HepG2 (cell line): ENCODE measurements around the gene LGALS13. TPM values are rescaled to one million over a fixed set of nuclear protein-coding genes. Genes with fewer than 3 reads are reported as not detected.

Experiments used
- ATAC-seq: fragments of 200-7000 bp; cut with Tn5 transposase; 3 replicates; pipeline ENCODE4 v1.9.1; 2020; ENCODE audit warnings: mild to moderate bottlenecking, moderate library complexity
- Bru-seq: library from RNA; stranded (reverse); fragments of 400-500 nt; gene quantifications from one replicate; lab custom pipeline; 2021; lab: Mats Ljungman, UMichigan
- BruChase-seq, 2 experiments: library from RNA; stranded (reverse); fragments of 400-500 nt; gene quantifications; one replicate each; lab custom pipeline; 2021; lab: Mats Ljungman, UMichigan
- BruUV-seq: library from RNA; stranded (reverse); fragments of 400-500 nt; replicated peaks from 2 replicates; lab custom pipeline; 2021; lab: Mats Ljungman, UMichigan
- CTCF ChIA-PET: fragments of 300-600 bp; formaldehyde crosslinking; extraction: SDS; loops from one replicate; lab custom pipeline; 2021; ENCODE audit warnings: low total read pairs, inconsistent platforms, low intra/inter-chr PET ratio; lab: Yijun Ruan, JAX
- POLR2A ChIA-PET: fragments of 350-600 bp; sonication (Branson Sonifier 250); formaldehyde crosslinking; loops from one replicate; lab custom pipeline; 2020; ENCODE audit warnings: antibody characterized with exemption, inconsistent platforms; lab: Yijun Ruan, JAX
- DNase-seq: peaks from one replicate; pipeline ENCODE4 v3.0.0-alpha.2; 2015; ENCODE audit warnings: low spot score
- FAIRE-seq: peaks from 3 replicates; lab custom pipeline; 2011; peaks lifted over from hg19 to GRCh38; lab: Jason Lieb, UNC
- H2AFZ ChIP-seq: one replicate; pipeline ENCODE4 v1.6.1; 2011; ENCODE audit warnings: low read length, inconsistent platforms
- H3K27ac ChIP-seq: fragments of 300-600 bp; 3 replicates; pipeline ENCODE4 v1.8.0; 2011; ENCODE audit warnings: mixed run types, mild to moderate bottlenecking, mixed read lengths, low read length, inconsistent platforms; ENCODE audit not compliant: insufficient read depth; ENCODE audit errors: extremely low read length
- H3K27me3 ChIP-seq, 2 experiments: fragments of 200-600 bp in 1 of 2; 2 replicates in 1 of 2; 3 replicates in 1 of 2; pipeline versions ENCODE4 v1.6.0 to v1.8.0; 2011; ENCODE audit warnings: low read length in 2 of 2, mild to moderate bottlenecking in 2 of 2, moderate library complexity in 2 of 2, inconsistent platforms in 1 of 2; ENCODE audit not compliant: insufficient read depth in 2 of 2, control insufficient read depth in 1 of 2
- H3K36me3 ChIP-seq, 2 experiments: fragments of 200-600 bp in 1 of 2; replicated peaks in 1 of 2; 2 replicates in 1 of 2; 3 replicates in 1 of 2; pipeline versions ENCODE4 v1.5.1 to v1.8.0; 2011; ENCODE audit warnings: low read length in 2 of 2, inconsistent platforms in 1 of 2; ENCODE audit not compliant: insufficient read depth in 2 of 2, control insufficient read depth in 1 of 2
- H3K4me1 ChIP-seq: 2 replicates; pipeline ENCODE4 v1.5.1; 2012; ENCODE audit warnings: low read length, inconsistent platforms; ENCODE audit not compliant: insufficient read depth
- H3K4me2 ChIP-seq: 2 replicates; pipeline ENCODE4 v1.6.0; 2011; ENCODE audit warnings: low read depth, low read length, inconsistent platforms
- H3K4me3 ChIP-seq, 3 experiments: fragments of 200-600 bp in 1 of 3; sonication (generic), shearing (Covaris generic) in 1 of 3; replicated peaks in 1 of 3; 2 replicates each; pipeline ENCODE4 v1.5.1; 2011 to 2016; ENCODE audit warnings: low read length in 3 of 3, inconsistent platforms in 2 of 3, low read depth in 2 of 3, mild to moderate bottlenecking in 2 of 3, control low read depth in 1 of 3, mixed read lengths in 1 of 3; ENCODE audit not compliant: insufficient read depth in 1 of 3
- H3K79me2 ChIP-seq: one replicate; pipeline ENCODE4 v1.6.1; 2011; ENCODE audit warnings: low read length, inconsistent platforms; ENCODE audit not compliant: insufficient read depth
- H3K9ac ChIP-seq: 2 replicates; pipeline ENCODE4 v1.6.0; 2011; ENCODE audit warnings: mild to moderate bottlenecking, low read depth, low read length, inconsistent platforms; ENCODE audit not compliant: insufficient read depth
- H3K9me3 ChIP-seq: 2 replicates; pipeline ENCODE4 v1.5.1; 2012; ENCODE audit warnings: mild to moderate bottlenecking, low read length
- H4K20me1 ChIP-seq: 2 replicates; pipeline ENCODE4 v1.6.0; 2011; ENCODE audit warnings: inconsistent platforms, mild to moderate bottlenecking, low read length, moderate library complexity; ENCODE audit not compliant: insufficient read depth
- ATF1 ChIP-seq: IDR thresholded peaks from 2 replicates; pipeline ENCODE4 v1.6.1; 2016; ENCODE audit warnings: mild to moderate bottlenecking, control low read depth
- CEBPG ChIP-seq: IDR thresholded peaks from 2 replicates; pipeline ENCODE4 v1.6.1; 2016
- KLF16 ChIP-seq, 2 experiments: sonication (generic) in 1 of 2; formaldehyde crosslinking in 1 of 2; IDR thresholded peaks; 2 replicates each; pipeline versions ENCODE4 v1.6.1 to v1.8.0; 2016 to 2023; ENCODE audit warnings: missing genetic modification reagents in 2 of 2, missing compliant biosample characterization in 1 of 2
- NONO ChIP-seq, 2 experiments: fragments of 450-650 bp in 1 of 2; sonication (generic) in 1 of 2; formaldehyde crosslinking in 1 of 2; IDR thresholded peaks in 1 of 2; conservative IDR thresholded peaks in 1 of 2; 2 replicates each; pipeline versions ENCODE4 v1.6.1 to v1.8.0; 2017 to 2022; ENCODE audit warnings: mild to moderate bottlenecking in 1 of 2, missing genetic modification reagents in 1 of 2, moderate library complexity in 1 of 2
- PRDM4 ChIP-seq: sonication (generic); formaldehyde crosslinking; IDR thresholded peaks from 2 replicates; pipeline ENCODE4 v1.9.0; 2021; ENCODE audit warnings: missing genetic modification reagents, borderline replicate concordance
- SMARCC2 ChIP-seq: fragments of 450-650 bp; IDR thresholded peaks from 2 replicates; pipeline ENCODE4 v1.6.1; 2017; ENCODE audit warnings: antibody characterized with exemption, mild to moderate bottlenecking
- ZMYM2 ChIP-seq: sonication (generic); formaldehyde crosslinking; IDR thresholded peaks from 2 replicates; pipeline ENCODE4 v1.8.0; 2022; ENCODE audit warnings: mild to moderate bottlenecking, missing genetic modification reagents
- ZNF446 ChIP-seq: sonication (generic); formaldehyde crosslinking; IDR thresholded peaks from 2 replicates; pipeline ENCODE4 v1.5.0; 2020; ENCODE audit warnings: mild to moderate bottlenecking, missing genetic modification reagents
- ZNF570 ChIP-seq: sonication (generic); formaldehyde crosslinking; IDR thresholded peaks from 2 replicates; pipeline ENCODE4 v1.4.0; 2020; ENCODE audit warnings: mild to moderate bottlenecking, missing genetic modification reagents, borderline replicate concordance
- ZNF580 ChIP-seq: IDR thresholded peaks from 2 replicates; pipeline ENCODE4 v1.6.1; 2016; ENCODE audit warnings: low read depth, borderline replicate concordance
- ZNF766 ChIP-seq: sonication (generic); formaldehyde crosslinking; IDR thresholded peaks from 2 replicates; pipeline ENCODE4 v1.5.0; 2020; ENCODE audit warnings: missing genetic modification reagents, borderline replicate concordance
- WGBS: methylation state at CpG from one replicate; pipeline ENCODE4 v1.1.6; 2017; ENCODE audit warnings: low lambda C conversion rate; 5-methylcytosine and 5-hydroxymethylcytosine counted together
- in situ Hi-C: cut with HindIII; loops from 2 replicates; pipeline ENCODE4 v1.10.0; 2017; ENCODE audit warnings: low pct_unique_long_range_greater_than_20kb; ENCODE audit not compliant: extremely low pct_ligation_motif_present
- intact Hi-C: fragments of 100-400 bp; cut with micrococcal nuclease; formaldehyde crosslinking; loops from one replicate; pipeline ENCODE4 v1.10.0; 2022; ENCODE audit not compliant: unreplicated experiment
- long read RNA-seq, 2 experiments: library from RNA in 1 of 2; library from polyadenylated mRNA in 1 of 2; stranded (forward) in 1 of 2; unstranded in 1 of 2; transcript quantifications; one replicate each; pipeline ENCODE4 v2.0.0, GENCODE V29; 2019 to 2022
- polyA minus RNA-seq, 3 experiments: library from RNA; depleted of rRNA, polyadenylated mRNA; stranded (reverse); fragments of >200 nt; gene quantifications; 2 replicates each; pipeline ENCODE4 v1.2.3, GENCODE V29; 2011; ENCODE audit warnings: low replicate concordance in 1 of 3
- polyA plus RNA-seq, 8 experiments: library from polyadenylated mRNA; depleted of rRNA in 3 of 8; stranded (reverse) in 7 of 8; unstranded in 1 of 8; fragments of >200 nt; fragmentation: Illumina TruSeq in 4 of 8; extraction: Trizol in 4 of 8; gene quantifications; 2 replicates each; pipeline versions ENCODE4 v1.2.1 to v1.2.3, GENCODE V29; 2011 to 2016; ENCODE audit warnings: low read depth in 4 of 8, missing spikeins in 1 of 8, mixed read lengths in 1 of 8; ENCODE audit not compliant: insufficient read depth in 1 of 8
- total RNA-seq, 5 experiments: library from RNA; depleted of rRNA; stranded (reverse); fragments of >200 nt; fragmentation: Illumina TruSeq; extraction: Trizol; gene quantifications; 2 replicates each; pipeline ENCODE4 v1.2.3, GENCODE V29; 2016; ENCODE audit warnings: low read depth in 1 of 5

Gene LGALS13
- total RNA-seq (2016; rRNA removed; fragmentation: Illumina TruSeq; extraction: Trizol), result not detected in 2 replicates
- total RNA-seq (2016; cell fraction: cytosol; rRNA removed; fragmentation: Illumina TruSeq; extraction: Trizol; ENCODE audit: low read depth), result not detected in 2 replicates
- total RNA-seq (2016; cell fraction: insoluble cytoplasmic fraction; rRNA removed; fragmentation: Illumina TruSeq; extraction: Trizol), result not detected in 2 replicates
- total RNA-seq (2016; cell fraction: membrane; rRNA removed; fragmentation: Illumina TruSeq; extraction: Trizol), result not detected in 2 replicates
- total RNA-seq (2016; cell fraction: nucleus; rRNA removed; fragmentation: Illumina TruSeq; extraction: Trizol), result not detected in 2 replicates
- polyA plus RNA-seq (2011; rRNA removed), result not detected in 2 replicates
- not detected in 2 replicates for polyA plus RNA-seq (2011; cell fraction: cytosol; rRNA removed)
- not detected in 2 replicates for polyA plus RNA-seq (2011; cell fraction: nucleus; rRNA removed)
- not detected in 2 replicates for polyA plus RNA-seq (2012)
- not detected in 2 replicates for polyA plus RNA-seq (2016; cell fraction: cytosol; fragmentation: Illumina TruSeq; extraction: Trizol; ENCODE audit: low read depth)
- not detected in 2 replicates for polyA plus RNA-seq (2016; cell fraction: insoluble cytoplasmic fraction; fragmentation: Illumina TruSeq; extraction: Trizol; ENCODE audit: low read depth)
- polyA plus RNA-seq (2016; cell fraction: membrane; fragmentation: Illumina TruSeq; extraction: Trizol; ENCODE audit: low read depth), result not detected in 2 replicates
- not detected in 2 replicates for polyA plus RNA-seq (2016; cell fraction: nucleus; fragmentation: Illumina TruSeq; extraction: Trizol; ENCODE audit: insufficient read depth, low read depth)
- not detected in 2 replicates for polyA minus RNA-seq (2011; rRNA and poly(A)+ RNA removed; ENCODE audit: low replicate concordance)
- not detected in 2 replicates for polyA minus RNA-seq (2011; cell fraction: cytosol; rRNA and poly(A)+ RNA removed)
- not detected in 2 replicates for polyA minus RNA-seq (2011; cell fraction: nucleus; rRNA and poly(A)+ RNA removed)
- Bru-seq, nascent RNA, result not detected
- BruChase-seq, experiment 1, labeled RNA remaining after a 6-hour chase, result not detected
- not detected for BruChase-seq, experiment 2, labeled RNA remaining after a 2-hour chase
- long read RNA-seq, experiment 1, result 0 reads
- long read RNA-seq, experiment 2, result 0 reads

GRCh38 chr19:39602224-39602623 is at the start of gene LGALS13:
LGALS13 (plus strand) TSS chr19:39602524; CDS start chr19:39602569, 45 bp downstream.
- Histone ChIP-seq H3K4me1 (no peaks in the 10 kb centered on the region), H3K4me3 (no peak within 1 kb of the TSS), H3K27ac (no peak within 1 kb of the TSS), H3K9ac (no peak within 1 kb of the TSS), H2AFZ (no peak within 1 kb of the TSS), H3K36me3 (no peaks in the 10 kb centered on the region), H3K9me3 (no peaks in the 10 kb centered on the region), H3K27me3 (peaks cover 2 to 13% of the 10 kb centered on the region in 2 experiments), H3K79me2 (no peaks in the 10 kb centered on the region), H4K20me1 (no peaks in the 10 kb centered on the region), H3K4me2 (no peak within 1 kb of the TSS)
- ChIA-PET POLR2A (no interaction called here), CTCF (no interaction called here)
- TF ChIP-seq ZNF570 (CRISPR knock-in tag), result no peak
- no peak for ATAC-seq
- FAIRE-seq, result no peak
- no peak for DNase-seq
- in situ Hi-C loops, result no loop called here
- intact Hi-C loops, result no loop called here
- no TSS peak for BruUV-seq
- WGBS, result 3% methylated on average over 4 of the region's 5 CpGs

GRCh38 chr19:39553082-39553652 is 49.2 kb upstream of the LGALS13 start:
- ATAC-seq (no peak), DNase-seq (no peak), FAIRE-seq (no peak)
- intact Hi-C loops (no loop called here), in situ Hi-C loops (loop anchor here (5.0 kb wide), 1 partner anchor 119 kb away; no protein-coding TSS in a partner anchor)
- POLR2A ChIA-PET, result no interaction called here
- no peak overlapping the region for H2AFZ ChIP-seq
- H3K36me3 ChIP-seq, result no peaks in the 10 kb centered on the region
- CTCF ChIA-PET, result interaction anchor here (3.5 kb wide), 1 partner anchor 119 kb away, joined by 49 read pairs; no protein-coding TSS in a partner anchor
- H3K9me3 ChIP-seq, result no peaks in the 10 kb centered on the region
- H3K27ac ChIP-seq, result no peak overlapping the region
- no peak overlapping the region for H3K4me3 ChIP-seq
- BruUV-seq, result no TSS peak
- H3K9ac ChIP-seq, result no peak overlapping the region
- no peaks in the 10 kb centered on the region for H4K20me1 ChIP-seq
- H3K4me1 ChIP-seq, result peaks cover 10% of the 10 kb centered on the region
- no peak overlapping the region for H3K4me2 ChIP-seq
- H3K27me3 ChIP-seq, result no peaks in the 10 kb centered on the region; a peak in 1 of 5 replicates
- H3K79me2 ChIP-seq, result no peaks in the 10 kb centered on the region
- 4% methylated on average over 5 of the region's 7 CpGs for WGBS
- no peak for TF ChIP-seq ATF1
- TF ChIP-seq ZMYM2 (CRISPR knock-in tag), result no peak
- no peak for TF ChIP-seq ZNF766 (CRISPR knock-in tag)
- no peak for TF ChIP-seq ZNF446 (CRISPR knock-in tag)
- TF ChIP-seq PRDM4 (CRISPR knock-in tag), result no peak
- TF ChIP-seq SMARCC2, result no peak
- TF ChIP-seq KLF16 (CRISPR knock-in tag; IDR thresholded peaks at IDR 0.05), result no peak
- TF ChIP-seq ZNF580 (CRISPR knock-in tag), result no peak
- TF ChIP-seq CEBPG (CRISPR knock-in tag), result no peak
- no peak for TF ChIP-seq NONO (IDR thresholded peaks at IDR 0.05)
- TF ChIP-seq NONO (CRISPR knock-in tag; conservative IDR thresholded peaks at IDR 0.05), result no peak
